KOPT-K1 (cell line): ENCODE results near the gene TEX29.

ENCODE experiments used
- H3K27ac ChIP-seq: fragments of 200-600 bp; sonication (generic); 2 replicates; pipeline ENCODE4 v1.5.1; 2016; ENCODE audit warnings: antibody characterized with exemption, mild to moderate bottlenecking, low read depth, low read length; ENCODE audit not compliant: poor library complexity, severe bottlenecking
- H3K36me3 ChIP-seq: fragments of 200-600 bp; sonication (generic); 2 replicates; pipeline ENCODE4 v1.5.1; 2017; ENCODE audit warnings: antibody characterized with exemption, mild to moderate bottlenecking, low read length, moderate library complexity; ENCODE audit not compliant: insufficient read depth
- H3K9me3 ChIP-seq: fragments of 200-600 bp; sonication (generic); 2 replicates; pipeline ENCODE4 v1.5.1; 2017; ENCODE audit warnings: antibody characterized with exemption, low read length, mild to moderate bottlenecking; ENCODE audit not compliant: insufficient read depth, poor library complexity, severe bottlenecking

The TEX29 gene

GRCh38 chr13:111323950-111324651 is 3.7 kb downstream of the TEX29 start:
- Histone ChIP-seq H3K36me3 (no peaks in the 10 kb centered on the region), H3K9me3 (no peaks in the 10 kb centered on the region), H3K27ac (no peak overlapping the region)

GRCh38 chr13:111324736-111325135 is 4.3 kb downstream of the TEX29 start:
- Histone ChIP-seq H3K9me3 (no peaks in the 10 kb centered on the region), H3K27ac (no peak overlapping the region), H3K36me3 (no peaks in the 10 kb centered on the region)

GRCh38 chr13:111325146-111325890 is 4.9 kb downstream of the TEX29 start:
- Histone ChIP-seq H3K36me3 (no peaks in the 10 kb centered on the region), H3K9me3 (no peaks in the 10 kb centered on the region), H3K27ac (no peak overlapping the region)

GRCh38 chr13:111325941-111326620 is 5.6 kb downstream of the TEX29 start:
- H3K36me3 ChIP-seq = no peaks in the 10 kb centered on the region
- H3K27ac ChIP-seq = no peak overlapping the region
- no peaks in the 10 kb centered on the region for H3K9me3 ChIP-seq

- no peak overlapping the region for H3K27ac ChIP-seq
- no peaks in the 10 kb centered on the region for H3K9me3 ChIP-seq
- H3K36me3 ChIP-seq = no peaks in the 10 kb centered on the region
Measured at GRCh38 chr13:111326621-111326965, 6.2 kb downstream of the TEX29 start.

DNA sequence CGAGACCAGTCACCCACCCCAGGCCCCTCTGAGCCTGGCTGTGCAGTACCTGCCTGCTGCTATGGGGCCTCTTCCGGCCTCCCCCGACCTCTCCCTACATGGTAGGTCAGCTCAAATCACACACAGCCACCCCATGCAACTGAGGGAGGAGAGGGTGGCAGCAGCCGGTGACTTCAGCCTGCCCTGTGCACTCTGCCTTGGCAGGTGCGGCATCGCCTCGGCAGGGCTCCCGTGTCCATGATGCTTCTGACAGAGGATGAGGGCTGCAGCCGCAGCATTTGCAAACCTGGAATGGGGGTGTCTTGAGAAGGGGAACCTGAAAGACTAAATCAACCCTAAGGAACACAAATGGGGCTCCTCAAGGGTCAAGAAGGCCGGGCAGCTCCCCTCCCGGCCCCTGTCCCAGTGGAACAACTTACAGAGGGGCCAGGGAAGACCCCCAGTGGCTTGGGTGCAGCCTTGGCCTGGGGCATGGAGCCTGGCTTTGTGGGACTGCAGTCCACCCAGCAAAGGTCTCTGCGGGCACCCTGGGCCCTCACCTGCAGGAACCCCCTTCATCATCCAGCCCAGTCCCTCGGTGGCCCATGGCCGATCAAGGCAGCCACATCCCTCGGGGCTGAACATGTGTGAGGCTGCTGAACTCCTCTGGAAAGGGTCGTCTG is 6.7 kb downstream of the TEX29 start:
- Histone ChIP-seq H3K9me3 (no peaks in the 10 kb centered on the region), H3K27ac (no peak overlapping the region), H3K36me3 (no peaks in the 10 kb centered on the region)

- Histone ChIP-seq H3K27ac (no peak overlapping the region), H3K9me3 (no peaks in the 10 kb centered on the region), H3K36me3 (no peaks in the 10 kb centered on the region)
Measured at GRCh38 chr13:111327730-111328573, 7.5 kb downstream of the TEX29 start.

DNA sequence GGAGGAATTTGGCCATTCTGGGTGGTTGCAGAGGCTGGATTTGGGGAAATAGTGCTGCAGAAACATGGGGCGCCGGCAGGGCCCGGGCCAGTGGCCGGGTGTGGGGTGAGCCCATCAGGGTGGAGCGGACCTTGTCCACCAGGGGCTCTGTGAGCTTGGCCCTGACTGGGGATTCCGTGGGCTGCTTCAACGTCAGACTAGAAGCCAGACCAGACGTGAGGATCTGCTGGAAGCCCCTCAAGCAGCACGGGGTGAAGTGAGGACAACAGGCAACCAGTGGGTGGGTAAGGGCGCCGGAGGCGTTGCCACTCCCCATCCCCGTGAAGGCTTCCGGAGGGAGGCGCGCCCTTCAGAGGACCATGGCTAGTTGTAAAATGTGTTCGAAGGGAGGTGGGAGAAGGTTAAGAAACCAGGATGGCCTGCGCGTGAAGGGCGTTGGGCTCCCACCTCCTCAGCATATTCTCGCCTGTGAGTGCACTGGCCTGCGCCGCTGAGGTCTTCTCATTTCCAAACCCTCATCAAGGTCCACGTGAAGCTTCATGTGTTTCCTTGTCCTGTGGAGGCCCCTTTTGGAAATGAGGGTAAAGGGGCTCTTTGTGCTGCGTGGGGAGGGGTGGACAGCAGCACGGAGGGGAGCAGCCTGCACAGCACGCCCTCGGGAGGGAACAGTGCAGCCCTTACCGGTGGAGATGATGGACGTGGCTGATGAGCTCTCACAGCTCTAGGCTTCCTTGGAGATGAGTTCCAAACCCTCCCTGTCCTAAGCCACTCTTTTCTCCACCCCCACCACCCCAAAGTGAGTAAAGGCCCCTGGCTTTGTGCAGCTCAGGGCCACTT is 8.3 kb downstream of the TEX29 start:
- Histone ChIP-seq H3K36me3 (no peaks in the 10 kb centered on the region), H3K9me3 (no peaks in the 10 kb centered on the region), H3K27ac (no peak overlapping the region)

DNA sequence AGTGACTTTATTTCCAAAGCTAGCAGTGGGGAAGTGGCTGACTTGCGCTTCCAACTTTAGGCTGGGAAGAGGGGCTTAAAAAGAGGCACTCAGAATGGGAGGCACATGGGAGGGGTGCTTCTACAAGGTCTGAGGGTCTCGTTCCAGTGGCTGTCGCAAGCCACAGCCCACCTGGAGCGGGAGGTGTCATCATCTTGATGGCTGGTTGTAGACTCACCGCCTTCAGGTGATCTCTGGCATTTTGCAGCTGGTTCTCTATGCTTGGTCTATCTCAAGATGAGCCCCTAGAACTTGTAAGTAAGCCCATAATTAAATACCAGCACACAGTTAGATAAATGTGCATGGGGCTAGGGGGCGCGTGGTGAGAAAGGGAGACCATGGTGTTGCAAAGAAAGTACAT is 9.2 kb downstream of the TEX29 start:
- peaks cover 6% of the 10 kb centered on the region for H3K9me3 ChIP-seq

DNA sequence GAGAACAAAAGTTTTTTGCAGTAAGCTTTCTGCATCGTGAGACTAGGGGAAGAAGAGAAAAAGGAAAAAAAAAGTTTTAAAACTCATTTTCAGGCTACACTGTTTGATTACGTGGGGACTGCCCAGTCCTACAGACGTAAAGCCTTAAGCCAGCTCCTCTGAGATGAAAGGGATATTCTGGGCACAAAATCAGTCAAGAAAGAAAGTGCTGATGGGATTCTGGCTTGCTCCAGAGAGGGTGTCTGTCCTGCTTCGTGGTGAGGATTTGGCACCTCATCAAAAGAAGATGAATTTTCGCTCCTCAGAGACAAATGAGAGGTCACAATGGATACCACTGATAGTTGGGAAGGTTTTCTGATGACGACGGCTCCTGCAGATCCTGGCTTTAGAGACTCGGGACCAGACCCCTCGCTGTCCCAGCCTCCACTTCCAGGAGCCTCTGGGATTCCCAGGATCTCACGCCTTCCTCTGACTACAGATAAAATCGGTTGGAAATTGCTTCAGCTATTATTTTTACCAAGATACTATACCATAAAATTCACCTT is 9.7 kb downstream of the TEX29 start:
- no peak overlapping the region for H3K27ac ChIP-seq
- peaks cover 6% of the 10 kb centered on the region for H3K9me3 ChIP-seq
- no peaks in the 10 kb centered on the region for H3K36me3 ChIP-seq

More for the DNA sequence above, 9.2 kb downstream of the TEX29 start:
- Histone ChIP-seq H3K27ac (no peak overlapping the region), H3K36me3 (no peaks in the 10 kb centered on the region)

DNA sequence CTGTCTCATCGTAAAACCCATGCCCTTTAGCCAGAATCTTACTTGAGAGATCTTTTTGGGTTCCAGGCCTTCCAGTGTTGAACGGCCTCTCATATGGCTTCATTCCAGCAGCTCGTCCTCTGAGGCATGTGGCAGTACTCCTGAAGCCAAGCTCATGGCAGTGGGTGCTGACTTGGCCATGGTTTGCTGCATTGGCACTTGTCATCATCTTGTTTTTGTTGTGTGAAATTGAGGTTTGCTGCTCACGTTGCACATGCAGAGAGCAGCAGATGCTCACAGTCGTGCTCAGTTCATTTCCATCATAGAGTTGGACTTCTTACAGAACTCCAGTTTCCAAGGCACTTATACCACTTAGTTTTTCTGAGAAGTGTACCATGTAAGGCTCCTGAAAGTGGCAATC is 14.9 kb downstream of the TEX29 start:
- Histone ChIP-seq H3K27ac (no peak overlapping the region), H3K9me3 (peaks cover 6% of the 10 kb centered on the region), H3K36me3 (no peaks in the 10 kb centered on the region)

- H3K27ac ChIP-seq = no peak overlapping the region
- no peaks in the 10 kb centered on the region for H3K36me3 ChIP-seq
Measured at GRCh38 chr13:111336666-111337065, 16.2 kb downstream of the TEX29 start.

DNA sequence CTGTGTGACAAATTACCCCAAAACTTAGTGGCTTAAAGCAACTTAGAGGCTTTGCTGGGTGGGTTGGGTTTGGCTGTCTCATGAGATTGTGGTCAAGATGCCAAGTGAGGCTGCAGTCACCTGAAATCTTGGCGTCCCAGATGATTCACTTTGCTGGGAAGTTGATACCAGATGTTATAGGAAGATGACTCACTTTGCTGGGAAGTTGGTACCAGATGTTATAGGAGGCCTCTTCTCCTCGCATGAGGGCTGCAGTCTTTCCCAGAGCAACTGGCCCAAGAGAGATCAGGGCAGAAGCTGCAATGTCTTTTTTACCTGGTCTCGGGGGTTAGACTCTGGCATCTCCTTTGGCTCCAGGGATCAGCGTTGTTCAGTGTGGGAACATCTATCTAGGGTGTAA is 16.8 kb downstream of the TEX29 start:
- Histone ChIP-seq H3K36me3 (no peaks in the 10 kb centered on the region), H3K27ac (no peak overlapping the region), H3K9me3 (peaks cover 6% of the 10 kb centered on the region)

More at GRCh38 chr13:111336666-111337065, 16.2 kb downstream of the TEX29 start:
- peaks cover 6% of the 10 kb centered on the region for H3K9me3 ChIP-seq
